AML-193 (cell line): ENCODE data around the gene SLC6A13.

Experiments used
- DNase-seq, 2 experiments: peaks; one replicate each; lab custom pipeline; 2025; lab: John Stamatoyannopoulos, UW

The SLC6A13 gene

GRCh38 chr12:177980-178828, 84.4 kb downstream of the SLC6A13 start:
- DNase-seq, result no peak

GRCh38 chr12:177336-177979, 85.2 kb downstream of the SLC6A13 start:
- no peak for DNase-seq

- DNase-seq, result no peak
Measured at GRCh38 chr12:176321-177181, 86.1 kb downstream of the SLC6A13 start.

- DNase-seq, result no peak
Measured at GRCh38 chr12:175759-176158, 86.9 kb downstream of the SLC6A13 start.

- DNase-seq, result no peak
Measured at GRCh38 chr12:175250-175649, 87.4 kb downstream of the SLC6A13 start.

- no peak for DNase-seq
Measured at GRCh38 chr12:174596-174995, 88.0 kb downstream of the SLC6A13 start.

- no peak for DNase-seq
Measured at GRCh38 chr12:174124-174523, 88.5 kb downstream of the SLC6A13 start.

GRCh38 chr12:172732-173161, 89.9 kb downstream of the SLC6A13 start:
- DNase-seq, result no peak

GRCh38 chr12:171743-172676, 90.6 kb downstream of the SLC6A13 start:
- DNase-seq, result no peak

GRCh38 chr12:171276-171675, 91.4 kb downstream of the SLC6A13 start:
- DNase-seq, result no peak
